ENCODE measurements around the gene CLDN5.
A peak's percentile ranks its signal among the peaks of the same experiment; 100 is the strongest.

Gene CLDN5

DNA sequence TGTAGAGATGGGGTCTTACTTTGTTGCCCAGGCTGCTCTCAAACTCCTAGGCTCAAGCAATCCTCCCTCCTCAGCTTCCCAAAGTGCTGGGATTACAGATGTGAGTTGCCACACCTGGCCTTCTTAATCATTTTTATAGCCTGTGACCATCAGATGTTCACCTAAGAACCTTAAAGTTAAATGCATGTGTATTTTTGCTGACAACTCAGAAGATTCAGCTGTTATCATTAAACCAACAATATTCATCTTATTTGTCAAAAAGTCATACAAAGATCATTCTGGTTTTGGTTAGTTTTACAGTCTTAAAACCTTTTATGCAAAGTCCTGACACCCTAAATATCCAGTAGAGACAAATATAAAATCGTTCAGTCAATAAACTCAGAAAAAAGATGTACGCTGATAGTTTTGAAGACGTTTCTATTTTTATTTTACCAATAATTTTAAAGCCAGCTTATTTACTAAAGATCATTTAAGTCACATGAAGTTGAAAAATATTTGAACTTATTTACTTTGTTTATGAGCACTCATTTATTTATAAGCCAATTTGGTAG is 22.2 kb downstream of the CLDN5 start:
- DNase-seq = no peak

- DNase-seq = no peak
Observed at GRCh38 chr22:19499880-19500242, 24.3 kb downstream of the CLDN5 start.

DNA sequence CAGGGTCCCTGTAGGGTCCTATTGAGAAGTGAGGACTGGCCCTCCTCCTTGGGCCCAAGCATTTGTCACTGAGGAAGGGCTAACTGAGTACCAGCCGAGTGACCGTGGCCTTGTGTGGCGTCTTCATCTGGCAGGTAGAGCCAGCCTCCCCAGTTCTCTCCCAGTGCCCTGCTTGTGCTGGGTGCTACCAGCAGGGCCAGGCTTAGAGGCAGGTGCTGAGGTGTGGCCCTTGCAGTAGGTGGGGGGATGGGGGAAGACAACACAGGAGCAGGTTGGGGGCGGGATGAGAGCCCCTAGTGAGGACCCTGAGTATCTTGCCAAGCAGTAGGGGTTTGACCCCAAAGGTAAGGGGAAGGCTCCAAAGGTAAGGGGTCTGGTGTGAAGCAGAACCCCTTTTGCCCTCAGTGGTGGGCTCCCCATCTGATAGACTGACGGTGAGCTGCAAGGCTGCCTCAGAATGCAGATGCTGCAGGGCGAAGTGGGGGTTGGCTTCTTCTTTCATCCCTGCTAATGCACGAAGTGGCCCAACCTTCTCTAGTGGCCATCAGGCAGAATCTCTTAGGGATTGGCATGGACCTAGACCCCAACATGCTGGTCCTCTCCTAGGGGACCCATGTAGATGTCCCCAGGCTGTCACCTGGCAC is 24.9 kb downstream of the CLDN5 start:
- DNase-seq = no peak

- no peak for DNase-seq
Observed at GRCh38 chr22:19498866-19499190, 25.4 kb downstream of the CLDN5 start.

DNA sequence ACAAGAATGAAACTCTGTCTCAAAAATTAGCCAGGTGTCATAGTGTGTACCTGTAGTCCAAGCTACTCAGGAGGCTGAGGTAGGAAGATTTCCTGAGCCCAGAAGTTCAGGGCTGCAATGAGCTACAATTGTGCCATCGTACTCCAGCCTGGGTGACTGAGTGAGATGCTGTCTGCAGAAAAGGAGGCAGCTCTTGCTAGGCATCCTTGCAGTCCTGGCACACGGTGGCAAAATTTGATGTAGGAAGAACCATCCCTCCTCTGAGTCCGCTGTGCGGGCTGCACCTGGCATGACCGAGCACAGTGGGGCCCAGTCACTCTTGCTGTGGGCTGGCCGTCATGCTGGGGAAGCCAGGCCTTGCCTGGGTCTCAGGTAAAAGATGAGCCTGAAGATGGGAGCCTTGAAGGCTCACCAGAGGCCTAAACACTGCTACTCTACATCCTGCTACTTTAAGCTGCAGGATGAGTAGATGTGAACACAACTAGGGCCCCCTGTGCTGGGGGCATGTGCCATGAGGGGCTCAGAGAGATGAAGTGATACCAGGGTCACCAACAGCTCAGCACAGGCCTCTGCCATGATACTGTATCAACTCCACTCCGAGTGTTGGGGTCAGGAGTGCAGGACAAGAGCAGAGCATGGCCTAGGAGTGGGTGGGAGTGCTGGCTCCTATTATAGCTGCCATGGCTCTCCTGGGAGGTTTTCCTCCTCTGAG is 25.9 kb downstream of the CLDN5 start:
- no peak for DNase-seq

DNA sequence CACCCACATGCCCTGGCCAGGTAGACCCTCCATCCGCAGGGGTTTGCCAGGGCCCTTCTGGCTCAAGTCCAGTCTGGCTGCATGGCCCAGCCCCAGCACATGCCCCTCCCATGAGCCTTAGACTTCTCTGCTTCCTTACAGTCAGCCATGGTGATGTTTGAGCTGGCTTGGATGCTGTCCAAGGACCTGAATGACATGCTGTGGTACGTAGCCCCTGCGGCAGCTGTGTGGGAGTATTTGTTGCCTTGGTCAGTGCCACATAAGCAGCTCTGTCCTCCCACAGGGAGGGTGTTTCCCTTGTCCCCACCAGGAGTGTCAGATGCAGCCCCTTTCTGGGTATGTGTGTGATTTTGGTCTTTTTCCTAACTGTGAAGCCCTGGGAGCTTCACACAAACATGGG is 27.0 kb downstream of the CLDN5 start:
- no peak for DNase-seq

DNA sequence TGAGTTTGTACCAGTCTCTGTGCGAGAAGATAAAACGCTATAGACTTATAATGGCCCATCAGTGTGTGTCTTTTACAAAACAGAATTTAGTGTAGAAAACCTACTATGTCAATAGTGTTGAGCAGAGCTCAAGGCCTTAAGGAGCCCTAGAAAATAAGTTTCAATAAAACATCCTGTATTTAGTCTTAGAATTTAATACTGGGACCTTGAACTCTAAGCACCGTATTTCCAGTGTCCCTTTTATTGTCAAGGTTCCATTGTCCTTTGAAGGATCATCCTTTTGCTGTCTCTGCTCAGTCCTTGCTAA is 27.9 kb downstream of the CLDN5 start:
- no peak for DNase-seq

- DNase-seq = peak in 1 of 5 donors; percentile 38
Observed at GRCh38 chr22:19495562-19496323, 28.5 kb downstream of the CLDN5 start.

DNA sequence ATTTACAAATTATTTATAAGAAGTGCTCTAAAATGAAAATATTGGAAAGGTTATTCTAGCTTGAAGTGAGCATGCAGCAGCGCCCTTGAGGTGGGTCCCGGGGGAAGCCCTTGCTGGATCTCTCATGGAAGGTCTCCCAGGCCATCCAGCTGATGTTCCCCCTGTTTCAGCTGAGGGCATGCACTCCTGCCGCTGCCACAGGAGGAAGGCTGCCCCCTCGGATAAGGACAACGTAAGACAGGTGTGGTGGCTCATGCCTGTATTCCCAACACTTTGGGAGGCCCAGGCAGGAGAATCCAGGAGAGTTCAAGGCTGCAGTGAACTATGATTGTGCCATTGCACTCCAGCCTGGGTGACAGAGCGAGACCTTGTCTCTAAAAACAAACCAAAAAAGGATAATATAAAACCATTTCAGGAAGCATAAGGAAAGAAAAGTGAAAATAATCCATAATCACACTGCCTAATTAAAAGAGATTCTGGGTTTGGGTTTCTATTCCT is 29.5 kb downstream of the CLDN5 start:
- DNase-seq = no peak

GRCh38 chr22:19494001-19494560 is 30.1 kb downstream of the CLDN5 start:
- no peak for DNase-seq

DNA sequence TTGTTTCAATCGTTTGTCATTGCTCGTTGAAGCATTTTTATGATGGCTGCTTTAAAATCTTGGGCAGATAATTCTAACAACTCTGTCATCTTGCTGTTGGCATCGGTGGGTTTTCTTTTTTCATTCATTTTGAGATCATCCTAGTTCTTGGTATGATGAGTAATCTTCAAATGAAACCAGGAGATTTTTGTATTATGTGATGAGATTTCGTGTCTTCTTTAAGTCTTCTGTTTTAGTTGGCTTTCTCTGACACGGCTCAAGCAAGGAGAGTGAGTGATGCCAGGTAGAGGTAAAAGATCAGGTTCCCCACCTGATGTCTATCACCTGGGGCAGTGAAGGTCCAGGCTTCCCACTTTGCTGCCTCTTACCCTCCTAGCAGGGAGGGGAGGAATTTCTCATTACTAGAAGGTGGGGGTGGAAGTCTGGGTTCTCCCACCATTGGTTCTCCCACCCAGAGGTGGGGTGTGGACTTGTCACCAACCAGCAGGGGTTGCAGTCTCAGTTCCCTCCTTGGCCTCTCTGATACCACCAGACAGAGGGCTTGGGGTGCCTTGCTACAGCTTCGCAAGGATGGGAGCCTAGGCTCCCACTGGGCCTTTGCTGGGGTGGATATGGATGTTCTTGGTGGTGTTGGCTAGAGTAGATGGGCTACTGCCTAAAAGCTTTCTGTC is 31.6 kb downstream of the CLDN5 start:
- no peak for DNase-seq

DNA sequence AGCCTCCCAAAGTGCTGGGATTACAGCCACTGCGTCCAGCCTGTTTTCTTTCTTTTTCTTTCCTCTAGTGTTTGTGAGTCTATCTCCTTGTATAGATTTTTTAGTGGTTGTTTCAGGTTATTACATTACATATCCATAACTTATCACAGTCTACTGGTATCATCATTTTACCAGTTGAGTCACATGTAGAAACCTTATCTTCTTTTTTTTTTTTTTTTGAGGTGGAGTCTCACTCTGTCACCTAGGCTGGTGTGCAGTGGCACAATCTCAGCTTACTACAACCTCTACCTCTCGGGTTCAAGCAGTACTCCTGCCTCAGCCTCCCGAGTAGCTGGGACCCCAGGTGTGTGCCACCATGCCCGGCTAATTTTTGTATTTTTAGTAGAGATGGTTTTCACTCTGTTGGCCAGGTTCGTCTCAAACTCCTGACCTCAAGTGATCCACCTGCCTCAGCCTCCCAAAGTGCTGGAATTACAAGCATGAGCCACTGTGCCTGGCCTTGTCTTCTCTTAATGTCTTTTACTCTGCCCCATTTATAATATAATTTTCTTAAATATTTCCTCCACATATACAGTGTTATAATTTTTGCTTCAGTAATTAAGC is 33.5 kb downstream of the CLDN5 start:
- no peak for DNase-seq

GRCh38 chr22:19488884-19489843 is 35.0 kb downstream of the CLDN5 start:
- no peak for DNase-seq

- DNase-seq = no peak
Observed at GRCh38 chr22:19488285-19488684, 35.9 kb downstream of the CLDN5 start.

DNA sequence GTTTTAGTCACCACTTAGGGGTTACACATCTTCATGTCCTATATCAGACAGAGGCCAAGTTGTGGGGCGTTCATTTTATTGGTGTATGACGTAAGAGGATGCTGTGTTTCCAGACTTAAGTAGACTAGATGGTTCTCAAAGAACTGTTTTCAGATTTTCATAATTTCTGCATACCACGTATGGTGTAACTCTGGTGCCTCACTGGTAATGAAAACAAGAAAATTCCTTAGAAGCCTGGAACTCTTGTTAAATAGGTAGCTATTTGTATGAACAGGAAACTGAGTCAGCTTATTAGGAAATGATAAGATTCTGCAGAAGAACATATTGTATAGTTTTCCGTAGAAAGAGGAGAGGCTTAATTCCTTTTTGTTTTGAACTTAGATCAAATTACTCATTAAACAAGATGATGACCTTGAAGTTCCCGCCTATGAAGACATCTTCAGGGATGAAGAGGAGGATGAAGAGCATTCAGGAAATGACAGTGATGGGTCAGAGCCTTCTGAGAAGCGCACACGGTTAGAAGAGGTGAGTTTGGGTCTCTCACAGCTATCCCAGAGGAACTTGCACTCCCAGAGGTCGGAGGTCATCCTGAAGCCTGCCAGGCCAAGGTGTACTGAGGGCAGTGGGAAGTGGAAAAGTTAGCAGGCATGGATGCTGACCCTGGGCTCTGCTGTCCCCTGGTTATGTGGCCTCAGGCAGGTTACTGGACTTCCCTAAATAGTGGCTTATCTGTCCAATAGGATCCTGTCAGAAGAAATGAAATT is 40.5 kb downstream of the CLDN5 start:
- DNase-seq = no peak

DNA sequence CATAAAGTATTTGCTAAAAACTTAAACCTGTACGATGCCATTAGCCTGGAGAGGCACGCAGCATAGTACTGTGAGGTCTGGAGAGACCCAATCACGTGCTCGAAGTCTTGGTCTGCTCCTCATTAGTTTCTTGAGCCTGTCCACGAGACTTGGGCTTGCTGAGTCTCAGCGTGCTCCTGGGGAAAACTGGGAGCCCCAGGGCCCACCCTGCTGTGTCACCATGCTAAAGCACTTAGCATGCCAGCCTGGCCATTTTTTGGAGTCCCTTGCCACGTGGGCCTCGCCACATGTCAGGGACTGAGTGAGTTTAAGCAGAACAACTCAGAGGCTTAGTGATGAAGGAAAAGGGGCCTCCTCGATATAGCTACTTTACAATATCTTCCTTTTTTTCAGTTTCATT is 41.9 kb downstream of the CLDN5 start:
- no peak for DNase-seq

GRCh38 chr22:19480789-19481188 is 43.4 kb downstream of the CLDN5 start:
- no peak for DNase-seq

DNA sequence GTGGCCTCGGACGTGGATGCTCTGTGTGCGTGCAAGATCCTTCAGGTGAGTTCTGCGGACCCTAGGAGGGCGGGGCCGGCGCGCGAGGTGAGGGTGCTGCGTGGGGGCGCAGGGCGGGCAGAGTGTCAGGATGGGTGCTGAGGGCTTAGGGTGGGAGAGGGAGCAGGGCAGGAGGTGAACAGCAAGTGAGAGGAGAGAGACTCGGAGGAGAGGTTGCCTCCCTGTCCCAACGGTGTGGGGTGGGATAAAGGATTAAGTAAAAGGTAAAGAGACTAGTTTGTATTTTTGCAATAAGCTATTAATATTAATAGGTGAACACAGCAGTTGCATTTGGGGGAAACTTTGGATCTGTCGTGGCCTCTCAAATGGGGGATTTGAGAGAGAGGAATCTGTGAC is 44.0 kb downstream of the CLDN5 start:
- no peak for DNase-seq

- peak; percentile 84 to 97 (median 91) for DNase-seq
Observed at GRCh38 chr22:19479355-19480172, 44.6 kb downstream of the CLDN5 start, which contains the start of gene CDC45. CDC45 (plus strand) TSS chr22:19479920; CDS start chr22:19479969, 49 bp downstream.

All from T-helper 1 cell (primary cell).